ENCODE results near the gene APBB1IP.

DNA sequence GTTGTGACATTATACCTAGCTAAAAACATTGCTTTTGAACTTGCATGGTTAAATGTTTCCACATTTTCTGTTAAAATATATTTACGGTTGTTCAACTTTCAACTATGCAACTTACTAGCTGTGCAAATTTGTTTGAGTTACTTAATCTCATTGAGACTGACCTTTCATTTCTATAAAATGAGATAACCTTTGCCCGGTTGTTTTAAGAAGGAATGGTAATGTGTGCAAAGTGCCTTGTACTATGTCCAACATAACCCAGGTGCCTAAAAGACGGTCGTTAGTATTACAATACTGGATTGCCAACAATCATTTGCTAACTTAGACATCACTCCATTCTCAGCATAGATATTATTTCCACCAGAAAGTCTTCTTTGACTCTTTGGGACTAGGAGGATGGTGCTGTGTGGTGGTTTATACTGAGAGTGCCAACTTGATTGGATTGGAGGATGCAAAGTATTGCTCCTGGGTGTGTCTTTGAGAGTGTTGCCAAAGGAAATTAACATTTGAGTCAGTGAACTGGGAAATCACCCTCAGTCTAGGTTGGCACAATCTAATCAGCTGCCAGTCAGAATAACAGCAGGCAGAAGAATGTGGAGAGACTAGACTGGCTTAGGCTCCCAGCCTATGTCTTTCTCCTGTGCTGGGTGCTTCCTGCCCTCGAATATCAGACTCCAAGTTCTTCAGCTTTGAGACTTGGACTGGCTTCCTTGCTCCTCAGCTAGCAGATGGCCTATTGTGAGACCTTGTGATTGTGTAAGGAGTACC is 174.2 kb downstream of the APBB1IP start:
- TF ChIP-seq POLR2A (IDR thresholded peaks at IDR 0.05), result no peak
- TF ChIP-seq, protein P1, sequence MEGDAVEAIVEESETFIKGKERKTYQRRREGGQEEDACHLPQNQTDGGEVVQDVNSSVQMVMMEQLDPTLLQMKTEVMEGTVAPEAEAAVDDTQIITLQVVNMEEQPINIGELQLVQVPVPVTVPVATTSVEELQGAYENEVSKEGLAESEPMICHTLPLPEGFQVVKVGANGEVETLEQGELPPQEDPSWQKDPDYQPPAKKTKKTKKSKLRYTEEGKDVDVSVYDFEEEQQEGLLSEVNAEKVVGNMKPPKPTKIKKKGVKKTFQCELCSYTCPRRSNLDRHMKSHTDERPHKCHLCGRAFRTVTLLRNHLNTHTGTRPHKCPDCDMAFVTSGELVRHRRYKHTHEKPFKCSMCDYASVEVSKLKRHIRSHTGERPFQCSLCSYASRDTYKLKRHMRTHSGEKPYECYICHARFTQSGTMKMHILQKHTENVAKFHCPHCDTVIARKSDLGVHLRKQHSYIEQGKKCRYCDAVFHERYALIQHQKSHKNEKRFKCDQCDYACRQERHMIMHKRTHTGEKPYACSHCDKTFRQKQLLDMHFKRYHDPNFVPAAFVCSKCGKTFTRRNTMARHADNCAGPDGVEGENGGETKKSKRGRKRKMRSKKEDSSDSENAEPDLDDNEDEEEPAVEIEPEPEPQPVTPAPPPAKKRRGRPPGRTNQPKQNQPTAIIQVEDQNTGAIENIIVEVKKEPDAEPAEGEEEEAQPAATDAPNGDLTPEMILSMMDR (IDR thresholded peaks at IDR 0.05), result no peak
